Activated CD4-positive, alpha-beta T cell treated with anti-CD3 and anti-CD28 coated beads, Interleukin-2, amount 10 ng/mL, durations not matched to agents 7 days and 5 days (primary cell): ENCODE results near the gene FMNL1. TPM values are rescaled to one million over a fixed set of nuclear protein-coding genes. Genes with fewer than 3 reads are reported as not detected.
A peak's percentile ranks its signal among the peaks of the same experiment; 100 is the strongest.

Source experiments
- CTCF ChIA-PET: fragments of 350-600 bp; sonication (Branson Sonifier 250); formaldehyde crosslinking; loops from one replicate; lab custom pipeline; 2021; ENCODE audit warnings: antibody characterized with exemption; lab: Charles Lee
- POLR2A ChIA-PET: fragments of 350-600 bp; sonication (Branson Sonifier 250); formaldehyde crosslinking; loops from one replicate; lab custom pipeline; 2021; ENCODE audit warnings: antibody characterized with exemption; lab: Charles Lee
- DNase-seq: peaks from one replicate; pipeline ENCODE4 v3.0.0-alpha.2; 2020
- H3K27ac Mint-ChIP-seq: one replicate; pipeline ENCODE4 v1.8.0; 2021; ENCODE audit warnings: mild to moderate bottlenecking, moderate library complexity, mixed read lengths
- H3K27me3 Mint-ChIP-seq: one replicate; pipeline ENCODE4 v1.8.0; 2021; ENCODE audit warnings: mixed read lengths
- H3K36me3 Mint-ChIP-seq: one replicate; pipeline ENCODE4 v1.8.0; 2021; ENCODE audit warnings: low read depth, mixed read lengths
- H3K4me1 Mint-ChIP-seq: one replicate; pipeline ENCODE4 v1.8.0; 2021; ENCODE audit warnings: mixed read lengths
- H3K4me3 Mint-ChIP-seq: one replicate; pipeline ENCODE4 v1.8.0; 2021; ENCODE audit warnings: mild to moderate bottlenecking, moderate library complexity, mixed read lengths
- H3K9me3 Mint-ChIP-seq: one replicate; pipeline ENCODE4 v1.8.0; 2021; ENCODE audit warnings: mixed read lengths
- total RNA-seq, 2 experiments: library from RNA; stranded (reverse); gene quantifications; one replicate each; pipeline ENCODE4 v1.2.3, GENCODE V29; 2021

Gene FMNL1
- 100 to 1,000 TPM; 391 to 410 TPM for total RNA-seq

- ChIA-PET CTCF (interaction anchor here (0.5 to 4.1 kb wide), 11 partner anchors 8 to 164 kb away, joined by 3 to 64 read pairs (median 3); partner anchors contain the start of genes ACBD4 and HEXIM1), POLR2A (no interaction called here)
- H3K27me3 Mint-ChIP-seq: no peaks in the 10 kb centered on the region
- no peaks in the 10 kb centered on the region for H3K9me3 Mint-ChIP-seq
- H3K4me1 Mint-ChIP-seq: peaks cover 51% of the 10 kb centered on the region
- H3K4me3 Mint-ChIP-seq: peak within 1 kb of the TSS; percentile 97
- H3K27ac Mint-ChIP-seq: peak within 1 kb of the TSS; percentile 100
- DNase-seq: peak; percentile 73
- peaks cover 66% of the 10 kb centered on the region for H3K36me3 Mint-ChIP-seq
Observed at GRCh38 chr17:45221081-45222013, at the start of gene FMNL1. TSS of gene FMNL1 (plus strand) at chr17:45221885. CDS start at chr17:45222125, 240 bp downstream.

DNA sequence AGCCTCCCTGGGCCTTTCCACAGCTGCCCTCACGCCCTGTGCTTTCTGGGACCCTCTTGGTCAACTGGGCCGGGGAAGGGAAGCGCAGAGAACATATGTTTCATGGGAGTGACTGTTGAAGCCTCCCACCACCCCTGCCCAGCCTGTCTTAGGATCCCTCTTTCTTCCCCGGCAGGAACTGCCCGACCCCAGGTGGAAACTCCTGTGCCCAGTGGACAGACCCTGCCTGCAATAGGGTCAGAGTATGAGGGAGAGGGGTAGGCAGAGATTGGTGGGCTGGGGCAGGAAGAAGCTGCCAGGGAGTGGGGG, 49.5 kb upstream of the FMNL1 start:
- H3K4me3 Mint-ChIP-seq: no peak overlapping the region
- DNase-seq: no peak
- peak overlapping the region; percentile 98 for H3K27ac Mint-ChIP-seq
- CTCF ChIA-PET: interaction anchor here (1.2 to 4.3 kb wide), 8 partner anchors 11 to 216 kb away, joined by 3 to 33 read pairs (median 7); partner anchors contain the start of genes ACBD4, HEXIM2 and PLCD3
- POLR2A ChIA-PET: no interaction called here
- peaks cover 24% of the 10 kb centered on the region for H3K4me1 Mint-ChIP-seq
- H3K36me3 Mint-ChIP-seq: no peaks in the 10 kb centered on the region
- H3K27me3 Mint-ChIP-seq: no peaks in the 10 kb centered on the region
- no peaks in the 10 kb centered on the region for H3K9me3 Mint-ChIP-seq

- Mint-ChIP-seq H3K4me1 (peaks cover 24% of the 10 kb centered on the region), H3K36me3 (no peaks in the 10 kb centered on the region), H3K9me3 (no peaks in the 10 kb centered on the region), H3K27ac (peak overlapping the region; percentile 98), H3K4me3 (peak overlapping the region; percentile 71), H3K27me3 (no peaks in the 10 kb centered on the region)
- ChIA-PET CTCF (interaction anchor here (0.5 to 4.3 kb wide), 15 partner anchors 9 to 216 kb away, joined by 3 to 33 read pairs (median 5); partner anchors contain the start of genes ACBD4, HEXIM1, HEXIM2 and PLCD3), POLR2A (interaction anchor here (1.0 to 1.2 kb wide), 2 partner anchors 10 to 11 kb away, joined by 3 to 7 read pairs; partner anchors contain the start of gene HEXIM2)
- peak; percentile 66 for DNase-seq
Observed at GRCh38 chr17:45172541-45173286, 49.0 kb upstream of the FMNL1 start.

GRCh38 chr17:45175759-45176115, 45.9 kb upstream of the FMNL1 start:
- Mint-ChIP-seq H3K4me3 (no peak overlapping the region), H3K27ac (no peak overlapping the region), H3K9me3 (no peaks in the 10 kb centered on the region), H3K27me3 (no peaks in the 10 kb centered on the region), H3K4me1 (peaks cover 23% of the 10 kb centered on the region), H3K36me3 (no peaks in the 10 kb centered on the region)
- no peak for DNase-seq
- ChIA-PET POLR2A (no interaction called here), CTCF (interaction anchor here (0.9 to 2.2 kb wide), 4 partner anchors 13 to 56 kb away, joined by 3 to 13 read pairs (median 4); partner anchors contain the start of gene ACBD4)

- Mint-ChIP-seq H3K27me3 (no peaks in the 10 kb centered on the region), H3K27ac (no peak overlapping the region), H3K4me1 (peaks cover 7% of the 10 kb centered on the region), H3K9me3 (no peaks in the 10 kb centered on the region), H3K4me3 (no peak overlapping the region), H3K36me3 (no peaks in the 10 kb centered on the region)
- POLR2A ChIA-PET: no interaction called here
- DNase-seq: no peak
- CTCF ChIA-PET: interaction anchor here (1.0 to 2.2 kb wide), 4 partner anchors 17 to 42 kb away, joined by 3 to 13 read pairs (median 4); partner anchors contain the start of gene ACBD4
Observed at GRCh38 chr17:45177563-45177962, 44.1 kb upstream of the FMNL1 start.

DNA sequence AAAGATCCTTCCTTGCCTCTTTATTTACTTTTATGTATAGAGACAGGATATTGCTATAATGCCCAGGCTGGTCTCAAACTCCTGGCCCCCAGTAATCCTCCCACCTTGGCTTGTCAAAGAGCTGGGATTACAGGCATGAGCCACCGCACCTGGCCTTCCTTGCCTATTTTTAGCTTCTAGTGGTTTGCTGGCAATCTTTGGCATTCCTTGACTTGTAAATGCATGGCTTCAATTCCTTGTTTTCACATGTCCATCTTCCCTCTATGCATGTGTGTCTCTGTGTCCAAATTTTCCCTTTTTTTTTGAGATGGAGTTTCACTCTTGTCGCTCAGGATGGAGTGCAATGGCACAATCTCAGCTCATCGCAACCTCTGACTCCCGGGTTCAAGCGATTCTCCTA, 37.5 kb upstream of the FMNL1 start:
- no peak overlapping the region for H3K4me3 Mint-ChIP-seq
- no peaks in the 10 kb centered on the region for H3K9me3 Mint-ChIP-seq
- POLR2A ChIA-PET: no interaction called here
- DNase-seq: no peak
- no peaks in the 10 kb centered on the region for H3K36me3 Mint-ChIP-seq
- CTCF ChIA-PET: interaction anchor here (1.4 to 3.3 kb wide), 3 partner anchors 14 to 49 kb away, joined by 3 to 10 read pairs (median 6); partner anchors contain the start of gene ACBD4
- no peak overlapping the region for H3K27ac Mint-ChIP-seq
- no peaks in the 10 kb centered on the region for H3K4me1 Mint-ChIP-seq
- no peaks in the 10 kb centered on the region for H3K27me3 Mint-ChIP-seq

DNA sequence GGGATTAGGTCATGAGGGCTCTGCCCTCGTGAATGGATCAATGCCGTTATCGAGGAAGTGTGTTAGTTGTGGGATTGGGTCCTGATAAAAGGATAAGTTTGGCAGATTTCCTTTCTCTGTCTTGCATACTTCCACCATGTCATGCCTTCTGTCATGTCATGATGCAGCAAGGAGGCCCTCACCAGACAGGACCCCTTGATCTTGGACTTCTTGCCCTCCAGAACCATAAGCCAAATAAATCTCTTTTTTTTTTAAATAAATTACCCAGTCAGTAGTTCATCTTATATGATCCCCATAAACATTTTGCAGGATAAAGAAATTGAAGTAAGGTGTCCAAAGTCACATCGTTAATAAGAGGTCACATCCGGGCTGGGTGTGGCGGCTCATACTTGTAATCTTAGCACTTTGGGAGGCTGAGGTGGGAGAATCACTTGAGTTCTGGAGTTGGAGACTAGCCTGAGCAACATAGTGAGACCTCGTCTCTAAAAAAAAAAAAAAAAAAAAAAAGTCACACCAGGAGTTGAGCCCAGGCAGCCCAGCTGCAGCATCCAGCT, 34.8 kb upstream of the FMNL1 start:
- no peak overlapping the region for H3K27ac Mint-ChIP-seq
- CTCF ChIA-PET: no interaction called here
- POLR2A ChIA-PET: no interaction called here
- no peaks in the 10 kb centered on the region for H3K4me1 Mint-ChIP-seq
- no peaks in the 10 kb centered on the region for H3K27me3 Mint-ChIP-seq
- H3K36me3 Mint-ChIP-seq: no peaks in the 10 kb centered on the region
- no peak for DNase-seq
- no peaks in the 10 kb centered on the region for H3K9me3 Mint-ChIP-seq
- H3K4me3 Mint-ChIP-seq: no peak overlapping the region

GRCh38 chr17:45189009-45189408, 32.7 kb upstream of the FMNL1 start:
- POLR2A ChIA-PET: no interaction called here
- no peak for DNase-seq
- no peaks in the 10 kb centered on the region for H3K36me3 Mint-ChIP-seq
- no peak overlapping the region for H3K27ac Mint-ChIP-seq
- no peaks in the 10 kb centered on the region for H3K27me3 Mint-ChIP-seq
- H3K4me1 Mint-ChIP-seq: no peaks in the 10 kb centered on the region
- H3K9me3 Mint-ChIP-seq: no peaks in the 10 kb centered on the region
- CTCF ChIA-PET: interaction anchor here (0.9 to 4.5 kb wide), 4 partner anchors 9 to 53 kb away, joined by 3 to 28 read pairs (median 7); partner anchors contain the start of gene ACBD4
- no peak overlapping the region for H3K4me3 Mint-ChIP-seq

GRCh38 chr17:45190503-45191255, 31.0 kb upstream of the FMNL1 start:
- H3K36me3 Mint-ChIP-seq: no peaks in the 10 kb centered on the region
- POLR2A ChIA-PET: interaction anchor here (0.6 kb wide), 1 partner anchor 172 kb away, joined by 4 read pairs; no protein-coding TSS in a partner anchor
- no peaks in the 10 kb centered on the region for H3K27me3 Mint-ChIP-seq

DNA sequence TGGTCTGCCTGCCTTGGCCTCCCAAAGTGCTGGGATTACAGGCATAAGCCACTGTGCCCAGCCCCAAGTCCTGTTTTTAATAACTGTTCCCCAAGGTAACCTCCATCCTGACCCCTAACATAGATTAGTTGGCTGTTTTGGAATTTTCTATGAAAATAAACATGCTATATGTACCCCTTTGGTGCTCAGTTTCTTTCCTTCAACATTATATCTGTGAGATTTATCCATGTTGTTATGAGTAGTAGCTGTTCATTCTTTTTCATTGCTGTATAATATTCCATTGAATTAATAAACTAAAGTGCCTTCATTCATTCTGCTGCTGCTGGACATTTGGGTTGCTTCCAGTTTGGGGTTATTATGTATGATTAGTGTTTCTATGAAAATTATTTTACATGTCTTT, 26.3 kb upstream of the FMNL1 start:
- peaks cover 4% of the 10 kb centered on the region for H3K9me3 Mint-ChIP-seq
- CTCF ChIA-PET: interaction anchor here (0.6 to 4.7 kb wide), 3 partner anchors 20 to 60 kb away, joined by 3 to 105 read pairs (median 7); partner anchors contain the start of genes ACBD4 and HEXIM1
- DNase-seq: no peak
- no peaks in the 10 kb centered on the region for H3K36me3 Mint-ChIP-seq
- H3K4me3 Mint-ChIP-seq: no peak overlapping the region
- POLR2A ChIA-PET: no interaction called here
- H3K27me3 Mint-ChIP-seq: no peaks in the 10 kb centered on the region
- H3K27ac Mint-ChIP-seq: no peak overlapping the region
- peaks cover 6% of the 10 kb centered on the region for H3K4me1 Mint-ChIP-seq

More at GRCh38 chr17:45190503-45191255, 31.0 kb upstream of the FMNL1 start:
- Mint-ChIP-seq H3K4me1 (no peaks in the 10 kb centered on the region), H3K4me3 (no peak overlapping the region), H3K27ac (no peak overlapping the region), H3K9me3 (peaks cover 2% of the 10 kb centered on the region)
- no peak for DNase-seq
- CTCF ChIA-PET: interaction anchor here (0.7 to 4.5 kb wide), 2 partner anchors 11 to 55 kb away, joined by 3 to 28 read pairs; partner anchors contain the start of gene ACBD4

- Mint-ChIP-seq H3K27me3 (no peaks in the 10 kb centered on the region), H3K27ac (no peak overlapping the region), H3K4me1 (peaks cover 6% of the 10 kb centered on the region), H3K36me3 (no peaks in the 10 kb centered on the region), H3K4me3 (no peak overlapping the region), H3K9me3 (peaks cover 4% of the 10 kb centered on the region)
- no peak for DNase-seq
- ChIA-PET POLR2A (interaction anchor here (0.6 to 1.4 kb wide), 2 partner anchors 48 to 212 kb away, joined by 4 to 7 read pairs; no protein-coding TSS in a partner anchor), CTCF (interaction anchor here (0.6 to 4.7 kb wide), 37 partner anchors 8 to 274 kb away, joined by 3 to 105 read pairs (median 3); partner anchors contain the start of genes ACBD4, HEXIM1, HEXIM2 and MAP3K14)
Observed at GRCh38 chr17:45197108-45197507, 24.6 kb upstream of the FMNL1 start.
